Stimulated activated memory B cell treated with anti-CD40 and anti-IgM and Interleukin-4, amounts not matched to agents 10 μg/mL and 1 μg/mL and 100 μg/mL, for 72 hours (primary cell): ENCODE data around the gene SLC22A4.
A peak's percentile ranks its signal among the peaks of the same experiment; 100 is the strongest.

Experiments
- ATAC-seq: fragments of 150-1000 bp; cut with Tn5 transposase; 2 replicates; pipeline ENCODE4 v1.10.0; 2021
- H3K27ac Mint-ChIP-seq: one replicate; pipeline ENCODE4 v1.8.0; 2022; ENCODE audit warnings: mild to moderate bottlenecking, mixed read lengths
- H3K27me3 Mint-ChIP-seq: one replicate; pipeline ENCODE4 v1.8.0; 2022; ENCODE audit warnings: mixed read lengths
- H3K36me3 Mint-ChIP-seq: one replicate; pipeline ENCODE4 v1.8.0; 2022; ENCODE audit warnings: mixed read lengths
- H3K4me1 Mint-ChIP-seq: one replicate; pipeline ENCODE4 v1.8.0; 2022; ENCODE audit warnings: mixed read lengths
- H3K4me3 Mint-ChIP-seq: one replicate; pipeline ENCODE4 v1.8.0; 2022; ENCODE audit warnings: mild to moderate bottlenecking, moderate library complexity, mixed read lengths
- H3K9me3 Mint-ChIP-seq: one replicate; pipeline ENCODE4 v1.8.0; 2022; ENCODE audit warnings: mixed read lengths

SLC22A4 gene

DNA sequence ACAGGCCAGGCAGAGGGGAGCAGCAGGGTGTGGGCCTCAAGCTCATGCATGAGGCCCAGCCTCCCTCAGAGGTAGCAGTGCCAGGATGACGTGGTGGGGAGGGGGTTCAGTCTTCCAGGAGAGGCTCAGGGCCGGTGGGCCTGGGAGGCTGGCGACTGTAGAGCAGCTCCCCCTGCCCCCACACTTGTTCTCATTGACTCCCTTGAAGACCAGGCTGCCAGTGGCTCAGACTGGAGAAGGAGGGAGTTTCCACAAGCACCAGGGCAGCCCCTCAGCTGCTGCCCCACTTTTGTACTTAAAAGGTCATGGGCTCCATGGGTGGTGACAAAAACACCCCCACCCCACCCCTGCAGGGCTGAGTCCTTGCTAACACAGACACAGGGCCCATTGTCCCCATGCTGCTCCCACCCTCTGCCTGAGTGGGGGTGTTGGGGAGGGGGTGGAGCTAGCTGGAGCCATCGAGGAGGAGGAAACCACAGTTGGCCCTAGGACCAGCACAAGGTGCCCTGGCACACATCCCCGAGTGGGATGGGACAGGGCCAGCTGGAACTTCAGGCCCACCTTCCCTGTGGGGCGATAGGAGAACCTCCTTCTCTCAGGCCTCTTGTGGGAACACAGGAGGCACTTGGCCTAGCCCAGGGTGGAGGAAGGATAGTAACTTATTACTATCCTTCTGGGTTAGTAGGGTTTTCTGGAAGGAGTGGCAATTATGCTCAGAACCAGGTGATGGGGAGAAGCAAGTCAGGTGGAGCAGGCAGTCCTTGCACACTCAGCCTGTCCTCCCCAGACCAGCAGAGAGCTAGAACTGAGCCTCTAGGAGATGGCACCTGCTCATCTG is 26.0 kb upstream of the SLC22A4 start:
- Mint-ChIP-seq H3K4me1 (peaks cover 23% of the 10 kb centered on the region), H3K36me3 (no peaks in the 10 kb centered on the region), H3K27ac (peak overlapping the region; percentile 39), H3K9me3 (no peaks in the 10 kb centered on the region), H3K4me3 (no peak overlapping the region), H3K27me3 (peaks cover 13% of the 10 kb centered on the region)
- ATAC-seq = no peak

DNA sequence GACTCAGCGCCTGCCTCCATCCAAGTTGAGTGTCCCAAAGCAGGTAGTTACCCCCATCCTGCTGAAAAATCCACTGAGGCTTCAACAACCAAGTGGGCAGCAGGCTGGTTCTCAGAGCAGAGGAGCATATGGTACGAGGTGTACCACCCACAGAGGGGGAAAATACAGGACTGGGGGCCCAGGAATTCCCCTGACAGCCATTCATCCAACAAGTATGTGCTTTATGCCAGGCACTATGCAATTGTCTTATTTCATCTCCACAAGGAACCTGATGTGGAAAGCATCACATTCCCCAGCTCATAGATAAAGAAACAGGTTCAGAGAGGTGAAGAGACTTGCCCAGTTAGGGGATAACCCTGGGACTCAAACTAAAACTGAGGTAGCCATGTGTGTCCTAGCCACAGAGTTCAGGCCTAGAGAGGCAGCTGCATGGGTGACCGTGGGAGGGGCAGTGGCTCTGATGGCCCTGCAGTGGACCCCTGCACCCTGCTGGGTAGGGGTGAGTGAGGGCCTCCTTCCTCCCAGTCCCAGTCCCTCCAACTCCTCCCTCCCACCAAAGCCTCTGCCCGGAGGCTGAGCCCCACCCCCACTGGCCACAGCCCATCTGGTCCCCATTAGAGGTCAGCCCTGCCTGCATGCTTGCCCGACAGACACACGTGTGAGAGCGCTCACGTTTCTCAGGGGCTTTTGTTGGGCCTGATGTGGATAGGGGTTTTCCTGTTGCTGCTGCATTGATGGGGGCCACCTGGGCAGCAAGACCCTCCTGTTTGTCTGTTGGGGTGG is 25.2 kb upstream of the SLC22A4 start:
- Mint-ChIP-seq H3K4me3 (no peak overlapping the region), H3K27ac (no peak overlapping the region), H3K27me3 (peaks cover 21% of the 10 kb centered on the region), H3K4me1 (peaks cover 23% of the 10 kb centered on the region), H3K36me3 (no peaks in the 10 kb centered on the region), H3K9me3 (no peaks in the 10 kb centered on the region)
- ATAC-seq = peak; percentile 69

DNA sequence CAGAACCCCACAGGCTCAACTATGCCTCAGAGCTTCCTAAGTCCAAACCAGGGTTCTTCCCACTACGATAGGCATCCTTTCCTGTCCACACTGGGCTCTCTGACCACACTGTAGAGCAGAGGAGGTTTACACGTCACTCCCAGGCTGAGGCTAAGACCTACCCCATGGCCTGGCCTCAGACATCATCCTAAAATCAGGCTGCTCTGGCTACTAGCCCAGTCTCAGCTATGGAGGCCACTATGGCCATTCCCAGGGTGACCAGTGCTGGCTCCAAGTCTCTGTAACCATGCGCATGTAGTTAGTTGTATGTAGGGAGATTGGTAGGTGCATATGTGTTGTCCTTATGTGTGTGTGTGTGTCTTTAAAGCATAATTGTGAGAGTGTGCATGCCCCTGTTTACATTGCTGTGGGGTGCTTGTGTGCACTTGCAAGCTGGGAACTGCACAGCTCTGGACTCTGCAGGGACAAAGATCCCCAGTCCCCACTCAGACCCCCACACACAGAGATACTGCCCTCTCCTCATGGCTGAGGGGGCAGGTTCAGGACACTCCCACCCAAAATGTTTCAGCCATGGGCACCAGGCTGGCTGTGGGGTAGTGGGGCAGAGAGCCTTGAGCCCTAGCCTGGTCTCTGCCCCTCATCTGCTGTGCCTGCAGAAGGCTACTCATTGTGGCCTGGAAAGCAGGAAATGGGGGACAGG is 24.4 kb upstream of the SLC22A4 start:
- Mint-ChIP-seq H3K4me3 (no peak overlapping the region), H3K27me3 (peaks cover 29% of the 10 kb centered on the region), H3K27ac (no peak overlapping the region), H3K9me3 (no peaks in the 10 kb centered on the region), H3K4me1 (peaks cover 23% of the 10 kb centered on the region), H3K36me3 (no peaks in the 10 kb centered on the region)
- ATAC-seq = no peak

DNA sequence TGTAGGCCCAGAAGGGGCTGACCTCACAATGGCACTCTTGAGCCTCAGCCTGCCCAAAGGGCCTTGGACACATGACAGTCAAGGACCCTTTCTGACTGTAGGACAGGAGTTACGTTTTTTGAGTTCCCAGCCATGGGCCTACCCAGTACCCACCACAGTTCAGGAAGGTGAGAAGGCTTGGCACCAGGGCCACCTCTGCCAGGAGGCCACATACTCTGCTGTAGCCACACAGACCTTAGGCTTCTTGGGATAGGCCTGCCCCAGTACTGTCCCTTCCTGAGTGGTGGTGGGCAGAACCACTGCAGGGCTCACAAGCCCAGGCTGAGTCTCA is 23.9 kb upstream of the SLC22A4 start:
- Mint-ChIP-seq H3K27ac (no peak overlapping the region), H3K4me3 (no peak overlapping the region), H3K4me1 (peaks cover 23% of the 10 kb centered on the region), H3K9me3 (no peaks in the 10 kb centered on the region), H3K27me3 (peaks cover 34% of the 10 kb centered on the region), H3K36me3 (no peaks in the 10 kb centered on the region)
- no peak for ATAC-seq

DNA sequence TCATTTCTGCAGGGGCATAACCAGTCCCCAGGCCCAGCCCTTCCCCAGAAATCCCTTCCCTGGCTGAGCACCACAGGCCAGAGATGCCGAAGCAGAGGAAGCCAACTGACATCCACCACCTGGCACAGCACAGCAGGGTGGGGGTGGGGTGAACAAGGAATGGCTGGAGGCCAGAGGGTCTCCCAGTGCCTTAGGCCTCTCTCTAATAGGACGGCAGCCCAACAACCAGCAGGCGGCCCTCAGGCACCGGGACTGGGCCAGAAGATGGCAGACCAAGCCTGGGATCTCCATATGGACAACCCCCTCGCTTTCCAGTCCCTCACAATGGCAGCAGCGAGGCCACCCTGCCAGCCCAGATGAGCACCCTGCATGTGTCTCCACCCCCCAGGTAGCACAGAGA is 23.5 kb upstream of the SLC22A4 start:
- peaks cover 23% of the 10 kb centered on the region for H3K4me1 Mint-ChIP-seq

DNA sequence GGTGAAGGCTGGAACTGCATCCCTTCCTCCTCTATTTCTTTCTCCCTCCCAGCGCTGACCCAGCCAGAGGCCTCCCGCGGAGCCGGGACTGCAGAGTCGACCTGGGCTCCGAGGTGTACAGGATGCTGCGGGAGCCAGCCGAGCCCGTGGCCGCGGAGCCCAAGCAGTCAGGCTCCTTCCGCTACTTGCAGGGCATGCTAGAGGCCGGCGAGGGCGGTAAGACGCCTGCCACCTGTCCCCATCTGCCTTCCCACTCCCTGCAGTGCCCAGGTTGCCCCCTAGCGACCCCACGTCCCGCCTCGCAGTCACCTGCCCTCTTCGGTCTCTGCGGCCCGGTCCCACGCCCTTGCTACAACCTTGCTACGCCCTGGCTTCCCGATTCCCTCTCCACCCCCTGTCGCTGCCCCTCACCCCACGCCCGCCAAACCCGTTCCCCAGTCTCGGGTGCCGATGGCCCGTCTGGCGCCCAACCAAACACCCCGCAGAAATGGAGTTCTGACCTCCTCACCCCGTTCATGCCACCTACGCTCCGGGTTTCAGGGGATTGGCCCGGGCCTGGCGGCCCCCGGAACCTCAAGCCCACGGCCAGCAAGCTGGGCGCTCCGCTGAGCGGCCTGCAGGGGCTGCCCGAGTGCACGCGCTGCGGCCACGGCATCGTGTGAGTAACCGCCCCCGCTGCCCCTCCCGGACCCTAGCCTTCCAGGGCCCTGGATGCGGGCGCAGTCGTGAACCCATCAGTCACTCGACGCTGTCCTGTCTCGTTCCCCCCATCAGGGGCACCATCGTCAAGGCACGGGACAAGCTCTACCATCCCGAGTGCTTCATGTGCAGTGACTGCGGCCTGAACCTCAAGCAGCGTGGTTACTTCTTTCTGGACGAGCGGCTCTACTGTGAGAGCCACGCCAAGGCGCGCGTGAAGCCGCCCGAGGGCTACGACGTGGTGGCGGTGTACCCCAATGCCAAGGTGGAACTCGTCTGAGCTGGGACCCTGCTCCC is 22.6 kb upstream of the SLC22A4 start:
- Mint-ChIP-seq H3K36me3 (no peaks in the 10 kb centered on the region), H3K4me3 (peak overlapping the region; percentile 48), H3K4me1 (peaks cover 23% of the 10 kb centered on the region), H3K27me3 (peaks cover 40% of the 10 kb centered on the region), H3K9me3 (no peaks in the 10 kb centered on the region), H3K27ac (no peak overlapping the region)
- no peak for ATAC-seq

More for the DNA sequence above, 23.5 kb upstream of the SLC22A4 start:
- Mint-ChIP-seq H3K27ac (no peak overlapping the region), H3K27me3 (peaks cover 38% of the 10 kb centered on the region), H3K9me3 (no peaks in the 10 kb centered on the region), H3K36me3 (no peaks in the 10 kb centered on the region), H3K4me3 (no peak overlapping the region)
- ATAC-seq = no peak

DNA sequence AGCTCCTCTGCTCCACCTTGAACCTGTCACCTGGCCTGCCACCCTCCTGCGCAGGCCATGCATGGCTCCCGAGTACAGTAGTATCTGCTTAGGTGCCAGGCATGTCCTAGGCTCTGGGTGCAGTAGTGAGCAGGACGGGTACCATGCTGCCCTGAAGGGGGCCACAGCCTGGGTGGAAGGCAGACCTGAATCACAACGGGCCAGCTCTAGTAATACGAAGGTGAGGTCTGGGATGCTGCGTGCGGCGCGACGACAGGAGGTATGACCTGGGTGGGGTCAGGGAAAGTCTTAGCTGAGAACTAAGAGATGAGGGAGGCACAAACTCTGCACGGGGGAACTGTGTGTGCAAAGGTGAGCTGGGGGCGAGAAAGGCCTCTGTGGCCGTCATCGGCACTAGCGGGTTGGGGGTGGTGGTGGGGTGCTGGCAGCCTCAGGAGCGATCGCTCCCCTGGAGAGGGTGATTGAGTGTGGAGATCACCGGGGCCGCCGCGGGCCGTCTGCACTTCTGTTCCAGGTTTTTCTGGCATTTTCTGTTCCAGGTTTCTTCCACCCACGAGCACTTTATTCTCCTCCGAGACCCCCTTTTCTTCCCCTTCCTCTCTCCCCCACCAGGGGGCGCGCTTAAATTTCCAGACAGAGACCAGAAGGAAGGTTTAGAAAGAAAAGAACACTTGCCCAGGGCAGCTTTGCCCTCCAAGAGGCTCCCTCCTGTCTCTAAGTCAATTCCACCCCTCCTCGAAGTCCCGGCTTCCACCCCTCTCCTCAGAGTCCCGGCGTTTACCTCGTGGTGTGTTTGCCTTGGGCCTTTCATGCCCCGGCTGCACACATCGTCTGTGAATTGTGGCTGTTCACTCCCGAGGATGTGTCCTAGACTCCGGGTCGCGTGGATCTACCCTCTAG is 21.6 kb upstream of the SLC22A4 start:
- no peak for ATAC-seq
- H3K4me3 Mint-ChIP-seq = peak overlapping the region; percentile 7

DNA sequence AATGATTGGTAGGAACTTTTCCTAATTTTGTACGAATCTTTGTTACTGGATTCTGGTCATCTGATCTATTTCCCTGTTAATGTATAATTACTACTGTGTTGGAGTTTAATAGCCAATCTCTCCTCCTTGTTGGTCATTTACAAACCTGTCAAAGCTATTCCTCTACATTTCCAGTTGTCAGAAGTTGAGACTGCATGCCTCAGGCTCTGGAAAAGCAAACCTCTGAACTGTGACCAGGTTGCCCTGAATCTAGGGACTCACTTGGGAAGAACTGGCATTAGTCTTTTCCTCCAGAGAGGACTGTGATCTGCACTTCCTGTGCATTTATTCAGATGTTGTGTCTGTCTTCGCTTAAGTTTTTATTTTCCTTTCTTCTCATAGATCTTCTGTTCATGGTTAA is 20.6 kb upstream of the SLC22A4 start:
- Mint-ChIP-seq H3K4me3 (no peak overlapping the region), H3K27ac (no peak overlapping the region)

More for the DNA sequence above, 21.6 kb upstream of the SLC22A4 start:
- H3K27me3 Mint-ChIP-seq = peaks cover 40% of the 10 kb centered on the region
- H3K4me1 Mint-ChIP-seq = peaks cover 23% of the 10 kb centered on the region
- no peaks in the 10 kb centered on the region for H3K36me3 Mint-ChIP-seq
- H3K9me3 Mint-ChIP-seq = no peaks in the 10 kb centered on the region
- H3K27ac Mint-ChIP-seq = no peak overlapping the region

DNA sequence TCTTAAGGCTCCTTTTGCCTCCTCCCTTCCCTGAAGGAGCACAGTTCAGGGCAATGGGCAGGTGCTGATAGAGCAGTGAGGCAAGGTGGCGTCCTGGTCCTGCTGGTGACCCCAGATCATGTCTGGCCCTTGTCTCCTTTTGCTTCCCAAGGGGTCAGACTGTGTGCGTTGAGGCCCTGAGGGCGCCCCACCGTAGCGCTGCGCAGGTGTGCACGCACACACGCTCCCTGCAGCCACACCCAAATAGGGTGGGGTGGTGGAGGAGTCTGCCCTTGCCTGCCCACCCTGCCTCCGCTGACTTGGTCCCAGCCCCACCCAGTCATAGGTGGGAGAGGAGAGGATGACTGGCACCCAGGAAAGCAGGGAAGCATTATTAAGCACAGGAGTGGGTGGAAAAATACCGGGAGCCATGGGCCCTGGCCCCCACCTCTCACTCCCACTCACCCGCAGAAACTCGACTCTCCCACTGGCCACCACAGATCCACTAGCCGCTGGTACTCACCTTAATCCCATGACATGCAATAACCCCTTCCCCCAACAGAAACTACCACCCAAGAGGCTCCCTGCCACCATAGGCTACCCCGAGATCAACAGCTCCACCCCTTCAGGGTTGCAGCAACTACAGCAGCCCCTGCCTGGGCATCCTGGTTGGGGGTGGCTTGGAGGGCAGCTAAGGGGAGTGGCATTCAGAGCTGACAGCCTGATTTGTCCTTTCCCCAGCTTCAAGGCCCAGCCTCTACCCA is 20.0 kb upstream of the SLC22A4 start:
- H3K27ac Mint-ChIP-seq = no peak overlapping the region
- no peaks in the 10 kb centered on the region for H3K36me3 Mint-ChIP-seq
- H3K9me3 Mint-ChIP-seq = no peaks in the 10 kb centered on the region
- no peak overlapping the region for H3K4me3 Mint-ChIP-seq
- H3K4me1 Mint-ChIP-seq = peaks cover 14% of the 10 kb centered on the region
- H3K27me3 Mint-ChIP-seq = peaks cover 40% of the 10 kb centered on the region
- ATAC-seq = no peak

More for the DNA sequence above, 20.6 kb upstream of the SLC22A4 start:
- Mint-ChIP-seq H3K9me3 (no peaks in the 10 kb centered on the region), H3K4me1 (peaks cover 14% of the 10 kb centered on the region), H3K36me3 (no peaks in the 10 kb centered on the region), H3K27me3 (peaks cover 40% of the 10 kb centered on the region)
- ATAC-seq = no peak

DNA sequence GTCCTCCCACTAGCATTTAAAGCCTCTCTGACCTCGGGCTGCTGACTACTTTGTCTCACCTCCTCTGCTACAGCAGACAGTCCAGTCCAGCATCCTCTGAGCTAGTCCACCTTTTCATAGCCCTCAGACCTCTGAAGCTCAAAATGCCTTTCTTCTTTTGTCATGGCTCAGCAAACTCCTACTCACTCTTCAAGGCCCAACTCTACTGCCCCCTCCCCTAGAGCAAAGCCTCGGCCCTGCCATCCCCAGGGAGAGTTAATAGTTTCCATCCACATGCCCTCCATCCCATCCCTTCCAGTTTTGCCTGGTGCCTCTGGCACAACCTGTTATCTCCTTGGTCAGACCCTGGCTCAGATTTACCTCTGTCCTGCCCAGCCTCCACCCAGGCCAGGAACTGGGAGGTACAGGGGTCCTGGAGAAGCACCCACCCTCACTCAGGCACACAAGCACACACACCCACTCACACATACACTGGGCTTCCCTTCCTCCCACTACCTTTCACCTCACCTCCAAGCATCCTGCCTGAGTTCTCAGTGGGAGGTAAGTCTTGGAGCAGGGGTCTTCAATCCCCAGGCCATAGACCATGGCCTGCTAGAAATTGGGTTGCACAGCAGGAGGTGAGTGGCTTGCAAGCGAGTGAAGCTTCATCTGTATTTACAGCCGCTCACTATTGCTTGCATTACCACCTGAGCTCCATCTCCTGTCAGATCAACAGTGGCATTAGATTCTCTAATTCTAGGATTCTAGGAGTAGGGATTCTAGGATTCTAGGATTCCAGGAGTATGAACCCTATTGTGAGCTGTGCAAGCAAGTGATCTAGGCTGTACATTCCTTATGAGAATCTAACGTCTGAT is 18.6 kb upstream of the SLC22A4 start:
- no peak overlapping the region for H3K4me3 Mint-ChIP-seq
- no peaks in the 10 kb centered on the region for H3K36me3 Mint-ChIP-seq
- peaks cover 16% of the 10 kb centered on the region for H3K4me1 Mint-ChIP-seq
- ATAC-seq = no peak
- H3K27ac Mint-ChIP-seq = no peak overlapping the region
- H3K27me3 Mint-ChIP-seq = peaks cover 40% of the 10 kb centered on the region
- no peaks in the 10 kb centered on the region for H3K9me3 Mint-ChIP-seq

DNA sequence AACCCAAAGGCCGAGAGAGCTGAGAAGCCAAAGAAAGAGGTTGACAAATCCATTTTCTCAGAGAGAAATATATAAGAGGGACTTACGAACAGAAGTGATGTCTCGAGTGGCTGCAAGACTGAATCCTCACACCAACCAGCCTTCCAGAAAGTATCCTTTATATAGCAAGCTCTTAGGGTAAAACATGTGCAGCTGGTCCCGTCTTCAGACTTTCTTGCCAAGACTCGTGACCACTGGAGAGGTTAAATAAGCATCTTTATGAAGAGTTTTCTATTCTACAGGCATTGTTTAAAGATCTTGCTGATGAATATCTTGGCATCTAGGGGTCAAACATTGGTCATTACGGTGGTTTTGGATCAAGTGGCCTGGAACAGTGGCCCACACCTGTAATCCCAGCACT is 16.9 kb upstream of the SLC22A4 start:
- H3K27ac Mint-ChIP-seq = no peak overlapping the region
- H3K9me3 Mint-ChIP-seq = no peaks in the 10 kb centered on the region
- no peaks in the 10 kb centered on the region for H3K36me3 Mint-ChIP-seq
- no peak for ATAC-seq
- H3K4me3 Mint-ChIP-seq = no peak overlapping the region
- peaks cover 35% of the 10 kb centered on the region for H3K27me3 Mint-ChIP-seq
- H3K4me1 Mint-ChIP-seq = peaks cover 9% of the 10 kb centered on the region

DNA sequence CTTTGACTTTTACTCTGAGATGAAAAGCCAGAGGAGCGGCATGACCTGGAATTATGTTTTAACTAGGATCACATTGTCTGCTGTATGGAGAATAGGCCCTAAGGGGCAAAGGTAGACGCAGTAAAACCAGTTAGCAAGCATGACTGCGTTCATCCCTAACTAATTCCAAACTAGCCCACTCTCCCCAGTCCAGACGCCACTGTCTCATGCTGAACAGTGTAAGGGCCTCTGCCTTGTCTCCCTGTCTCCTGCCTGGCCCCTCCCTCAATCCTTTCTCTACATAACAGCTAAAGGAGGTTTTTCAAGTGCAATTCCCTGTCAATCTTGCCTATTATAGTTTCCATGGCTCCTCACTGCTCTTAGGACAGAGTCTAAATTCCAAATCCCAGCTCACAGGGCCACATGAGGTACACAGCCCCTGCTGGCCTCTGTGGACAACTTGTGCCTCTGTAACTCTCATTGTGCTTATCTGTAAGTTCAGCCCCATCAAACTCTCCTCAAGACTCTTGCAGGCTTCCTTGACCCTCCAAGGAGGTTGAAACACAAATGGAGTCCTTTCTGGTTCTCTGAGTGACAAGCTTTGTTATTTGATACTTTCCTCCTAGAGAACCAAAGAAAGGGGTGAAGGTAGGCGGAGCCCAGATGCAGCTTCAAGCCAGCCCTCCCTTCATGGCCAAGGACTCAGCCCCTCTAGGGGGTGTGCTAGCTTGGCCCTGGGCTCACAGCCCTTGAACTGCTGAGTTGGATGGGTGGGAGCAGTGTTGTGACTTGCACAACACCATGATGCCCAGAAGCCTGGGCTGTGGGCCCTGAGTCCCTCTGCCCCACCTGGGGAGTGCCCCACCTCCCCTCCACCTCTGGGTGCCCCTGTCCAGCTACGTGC is 16.0 kb upstream of the SLC22A4 start:
- H3K27me3 Mint-ChIP-seq = peaks cover 26% of the 10 kb centered on the region
- H3K27ac Mint-ChIP-seq = no peak overlapping the region
- peaks cover 7% of the 10 kb centered on the region for H3K4me1 Mint-ChIP-seq
- no peak overlapping the region for H3K4me3 Mint-ChIP-seq
- peak; percentile 29 for ATAC-seq
- H3K9me3 Mint-ChIP-seq = no peaks in the 10 kb centered on the region
- no peaks in the 10 kb centered on the region for H3K36me3 Mint-ChIP-seq
